ENCODE results near the gene CDH10.

CDH10 gene

GRCh38 chr5:24621792-24622191, 23.0 kb downstream of the CDH10 start:
- no peak overlapping the region for H3K9ac ChIP-seq (ENCODE audit: low read depth, low read length, poor library complexity, severe bottlenecking)
- no peak overlapping the region for H3K4me3 ChIP-seq (ENCODE audit: low read length, poor library complexity, severe bottlenecking)
- H4K20me1 ChIP-seq (ENCODE audit: insufficient read depth, low read length, poor library complexity, severe bottlenecking), result no peaks in the 10 kb centered on the region
- H3F3A ChIP-seq (ENCODE audit: low read depth), result no peaks in the 10 kb centered on the region
- H3K36me3 ChIP-seq (ENCODE audit: insufficient read depth, low read length), result no peaks in the 10 kb centered on the region
- no peaks in the 10 kb centered on the region for H3K79me2 ChIP-seq (ENCODE audit: insufficient read depth, low read length)
- H3K4me1 ChIP-seq (ENCODE audit: insufficient read depth, low read length, poor library complexity, severe bottlenecking), result no peaks in the 10 kb centered on the region
- H3K9me2 ChIP-seq (replicated peaks; ENCODE audit: low read depth, low read length), result no peaks in the 10 kb centered on the region
- no peaks in the 10 kb centered on the region for H3K27me3 ChIP-seq (ENCODE audit: insufficient read depth, low read length, poor library complexity, severe bottlenecking)
- no peak overlapping the region for H3K4me2 ChIP-seq (ENCODE audit: low read depth, low read length, poor library complexity, severe bottlenecking)
- TF ChIP-seq CTCF (conservative IDR thresholded peaks at IDR 0.05; ENCODE audit: low read length) (no peak), EZH2phosphoT487 (IDR thresholded peaks at IDR 0.05; ENCODE audit: borderline replicate concordance) (no peak)
- H3K9me3 ChIP-seq (ENCODE audit: insufficient read depth, low read depth, low read length), result no peaks in the 10 kb centered on the region
- H2AFZ ChIP-seq (ENCODE audit: low read length), result no peak overlapping the region

DNA sequence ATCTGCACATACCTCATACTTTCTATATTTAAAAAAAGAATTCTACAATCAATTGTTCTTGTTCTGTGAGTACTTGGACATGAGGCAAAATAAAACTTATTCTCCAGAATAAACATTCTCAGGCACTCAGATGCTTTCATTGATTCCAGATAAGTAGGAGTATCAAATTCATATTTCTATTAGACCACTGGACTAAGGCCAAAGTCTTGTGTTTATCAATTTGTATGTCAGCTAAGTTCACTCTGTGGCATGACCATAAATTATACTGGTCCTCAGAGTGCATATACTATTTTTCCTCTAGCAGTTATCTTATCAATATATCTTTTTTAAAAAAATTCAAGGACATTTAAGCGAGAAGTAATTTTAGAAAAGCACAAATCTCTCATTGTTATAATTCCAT, 28.2 kb downstream of the CDH10 start:
- no peaks in the 10 kb centered on the region for H3K79me2 ChIP-seq (ENCODE audit: insufficient read depth, low read length)
- H3K4me2 ChIP-seq (ENCODE audit: low read depth, low read length, poor library complexity, severe bottlenecking), result no peak overlapping the region
- H2AFZ ChIP-seq (ENCODE audit: low read length), result no peak overlapping the region
- no peaks in the 10 kb centered on the region for H3K9me3 ChIP-seq (ENCODE audit: insufficient read depth, low read depth, low read length)
- H3K4me1 ChIP-seq (ENCODE audit: insufficient read depth, low read length, poor library complexity, severe bottlenecking), result no peaks in the 10 kb centered on the region
- no peaks in the 10 kb centered on the region for H3K36me3 ChIP-seq (ENCODE audit: insufficient read depth, low read length)
- no peaks in the 10 kb centered on the region for H3F3A ChIP-seq (ENCODE audit: low read depth)
- H3K4me3 ChIP-seq (ENCODE audit: low read length, poor library complexity, severe bottlenecking), result no peak overlapping the region
- no peaks in the 10 kb centered on the region for H3K9me2 ChIP-seq (replicated peaks; ENCODE audit: low read depth, low read length)
- no peaks in the 10 kb centered on the region for H3K27me3 ChIP-seq (ENCODE audit: insufficient read depth, low read length, poor library complexity, severe bottlenecking)
- TF ChIP-seq EZH2phosphoT487 (IDR thresholded peaks at IDR 0.05; ENCODE audit: borderline replicate concordance), result no peak
- TF ChIP-seq CTCF (conservative IDR thresholded peaks at IDR 0.05; ENCODE audit: low read length), result no peak
- no peak overlapping the region for H3K9ac ChIP-seq (ENCODE audit: low read depth, low read length, poor library complexity, severe bottlenecking)
- no peaks in the 10 kb centered on the region for H4K20me1 ChIP-seq (ENCODE audit: insufficient read depth, low read length, poor library complexity, severe bottlenecking)

DNA sequence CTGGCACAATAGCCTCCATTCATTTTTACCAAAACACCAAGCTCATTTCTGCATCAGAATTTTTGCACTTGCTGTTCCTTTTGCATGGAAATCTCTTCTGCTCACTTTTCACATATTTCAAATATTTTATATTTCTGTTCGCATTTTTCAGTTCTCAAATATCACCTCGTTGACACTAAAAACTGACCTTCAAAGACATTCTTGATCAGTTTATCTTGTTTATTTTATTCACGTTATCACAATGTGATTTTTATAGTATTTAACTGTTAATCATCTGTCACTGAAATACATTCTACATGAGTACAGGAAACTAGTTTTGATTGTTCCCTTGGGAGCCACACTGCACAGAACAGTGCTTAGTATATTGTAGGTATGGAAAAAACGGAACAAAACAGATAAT, 29.6 kb downstream of the CDH10 start:
- Histone ChIP-seq H3K9ac (ENCODE audit: low read depth, low read length, poor library complexity, severe bottlenecking) (no peak overlapping the region), H3K79me2 (ENCODE audit: insufficient read depth, low read length) (no peaks in the 10 kb centered on the region), H3K9me2 (replicated peaks; ENCODE audit: low read depth, low read length) (no peaks in the 10 kb centered on the region), H3K27me3 (ENCODE audit: insufficient read depth, low read length, poor library complexity, severe bottlenecking) (no peaks in the 10 kb centered on the region), H3K4me1 (ENCODE audit: insufficient read depth, low read length, poor library complexity, severe bottlenecking) (no peaks in the 10 kb centered on the region), H3K36me3 (ENCODE audit: insufficient read depth, low read length) (no peaks in the 10 kb centered on the region), H3K4me2 (ENCODE audit: low read depth, low read length, poor library complexity, severe bottlenecking) (no peak overlapping the region), H3K4me3 (ENCODE audit: low read length, poor library complexity, severe bottlenecking) (no peak overlapping the region), H4K20me1 (ENCODE audit: insufficient read depth, low read length, poor library complexity, severe bottlenecking) (no peaks in the 10 kb centered on the region), H3K9me3 (ENCODE audit: insufficient read depth, low read depth, low read length) (no peaks in the 10 kb centered on the region), H2AFZ (ENCODE audit: low read length) (no peak overlapping the region), H3F3A (ENCODE audit: low read depth) (no peaks in the 10 kb centered on the region)
- TF ChIP-seq CTCF (conservative IDR thresholded peaks at IDR 0.05; ENCODE audit: low read length) (no peak), EZH2phosphoT487 (IDR thresholded peaks at IDR 0.05; ENCODE audit: borderline replicate concordance) (no peak)
